H1 (cell line): Measurements from ENCODE around the gene HAO1. TPM values are rescaled to one million over a fixed set of nuclear protein-coding genes. Genes with fewer than 3 reads are reported as not detected.

ENCODE experiments used
- ATF3 ChIP-seq: IDR thresholded peaks from 2 replicates; pipeline ENCODE4 v1.6.1; 2011; ENCODE audit warnings: low read depth, mild to moderate bottlenecking, low read length; ENCODE audit not compliant: insufficient read depth
- E2F6 ChIP-seq: IDR thresholded peaks from 2 replicates; pipeline ENCODE4 v1.6.1; 2012; ENCODE audit warnings: inconsistent platforms
- JUN ChIP-seq: IDR thresholded peaks from 2 replicates; pipeline ENCODE4 v1.6.1; 2011; ENCODE audit warnings: low read depth, mild to moderate bottlenecking, improper control_type of control experiment, low read length
- polyA plus RNA-seq, 7 experiments: library from polyadenylated mRNA; depleted of rRNA in 3 of 7; stranded (reverse) in 5 of 7; unstranded in 2 of 7; fragments of >200 nt in 5 of 7; fragments of 200-250 nt in 2 of 7; gene quantifications; 1 replicate in 5 of 7; 2 replicates in 1 of 7; 4 replicates in 1 of 7; pipeline versions ENCODE4 v1.2.1 to v1.2.3, GENCODE V29; 2011 to 2013; ENCODE audit warnings: missing spikeins in 2 of 7, mixed read lengths in 2 of 7
- total RNA-seq: library from RNA; stranded (reverse); fragmentation: NEBNext Ultra II Directional; extraction: Animal tissue kit (Norgen Biotek cat#: 25700); gene quantifications from 2 replicates; pipeline ENCODE4 v1.2.1, GENCODE V29; 2021

The HAO1 gene
- total and polyA plus RNA-seq, 2 of the 8 experiments (the other 6 are each of a cell fraction or from before 2014, with no cell fraction given): not detected

- TF ChIP-seq E2F6: no peak
- no peak for TF ChIP-seq ATF3
- TF ChIP-seq JUN: no peak
Measured at GRCh38 chr20:7935027-7935551, 5.2 kb downstream of the HAO1 start (continued).
